ENCODE data around the gene CLOCK. TPM values are rescaled to one million over a fixed set of nuclear protein-coding genes. Genes with fewer than 3 reads are reported as not detected.

Gene CLOCK
- total RNA-seq, 4 donors from 2014 or later: 15.9 to 20.7 (median 19.0) TPM

GRCh38 chr4:55466001-55466400, 80.7 kb downstream of the CLOCK start:
- no peaks in the 10 kb centered on the region for H3K27me3 ChIP-seq
- no peak overlapping the region for H3K4me3 ChIP-seq
- DNase-seq (ENCODE audit: low spot score in 2 of 2): no peak
- 96% methylated on average over 3 of the region's 3 CpGs for WGBS
- TF ChIP-seq POLR2A (IDR thresholded peaks at IDR 0.05) (no peak), EP300 (IDR thresholded peaks at IDR 0.05) (no peak), POLR2AphosphoS5 (IDR thresholded peaks at IDR 0.05) (no peak), CTCF (IDR thresholded peaks at IDR 0.05) (no peak)
- no peaks in the 10 kb centered on the region for H3K9me3 ChIP-seq
- no peak overlapping the region for H3K27ac ChIP-seq
- H3K36me3 ChIP-seq: peaks cover 47% of the 10 kb centered on the region
- H3K4me1 ChIP-seq: no peaks in the 10 kb centered on the region

GRCh38 chr4:55458611-55459010, 88.1 kb downstream of the CLOCK start:
- H3K4me1 ChIP-seq: peaks cover 3% of the 10 kb centered on the region
- no peak for DNase-seq (ENCODE audit: low spot score in 2 of 2)
- no peaks in the 10 kb centered on the region for H3K27me3 ChIP-seq
- no peaks in the 10 kb centered on the region for H3K9me3 ChIP-seq
- WGBS: 60% methylated on average over 2 of the region's 2 CpGs
- TF ChIP-seq EP300 (IDR thresholded peaks at IDR 0.05) (no peak), POLR2AphosphoS5 (IDR thresholded peaks at IDR 0.05) (no peak), CTCF (IDR thresholded peaks at IDR 0.05) (no peak), POLR2A (IDR thresholded peaks at IDR 0.05) (no peak)
- H3K36me3 ChIP-seq: peaks cover 7% of the 10 kb centered on the region
- H3K4me3 ChIP-seq: no peak overlapping the region
- H3K27ac ChIP-seq: no peak overlapping the region

GRCh38 chr4:55458164-55458563, 88.5 kb downstream of the CLOCK start:
- 60% methylated on average over 5 of the region's 5 CpGs for WGBS
- no peak for DNase-seq (ENCODE audit: low spot score in 2 of 2)
- H3K27me3 ChIP-seq: no peaks in the 10 kb centered on the region
- H3K9me3 ChIP-seq: no peaks in the 10 kb centered on the region
- H3K36me3 ChIP-seq: peaks cover 7% of the 10 kb centered on the region
- no peak for TF ChIP-seq EP300 (IDR thresholded peaks at IDR 0.05)
- TF ChIP-seq POLR2A (IDR thresholded peaks at IDR 0.05): no peak
- TF ChIP-seq CTCF (IDR thresholded peaks at IDR 0.05): no peak
- no peak for TF ChIP-seq POLR2AphosphoS5 (IDR thresholded peaks at IDR 0.05)
- no peak overlapping the region for H3K4me3 ChIP-seq
- H3K4me1 ChIP-seq: peaks cover 3% of the 10 kb centered on the region
- H3K27ac ChIP-seq: no peak overlapping the region

- Histone ChIP-seq H3K27me3 (no peaks in the 10 kb centered on the region), H3K4me3 (no peak overlapping the region), H3K36me3 (peaks cover 47% of the 10 kb centered on the region), H3K9me3 (no peaks in the 10 kb centered on the region), H3K27ac (no peak overlapping the region), H3K4me1 (peaks cover under 1% of the 10 kb centered on the region)
- TF ChIP-seq EP300 (IDR thresholded peaks at IDR 0.05) (no peak), CTCF (IDR thresholded peaks at IDR 0.05) (no peak), POLR2AphosphoS5 (IDR thresholded peaks at IDR 0.05) (no peak), POLR2A (IDR thresholded peaks at IDR 0.05) (no peak)
- WGBS: 89% methylated on average over 8 of the region's 8 CpGs
- DNase-seq (ENCODE audit: low spot score in 2 of 2): no peak
These were observed 96.1 kb downstream of the CLOCK start for GRCh38 chr4:55450566-55450965.

- Histone ChIP-seq H3K27ac (no peak overlapping the region), H3K36me3 (peaks cover 58% of the 10 kb centered on the region), H3K4me3 (no peak overlapping the region), H3K4me1 (no peaks in the 10 kb centered on the region), H3K27me3 (no peaks in the 10 kb centered on the region), H3K9me3 (no peaks in the 10 kb centered on the region)
- TF ChIP-seq POLR2A (IDR thresholded peaks at IDR 0.05) (no peak), POLR2AphosphoS5 (IDR thresholded peaks at IDR 0.05) (no peak), EP300 (IDR thresholded peaks at IDR 0.05) (no peak), CTCF (IDR thresholded peaks at IDR 0.05) (no peak)
- WGBS: 61% methylated on average over 1 of the region's 1 CpG
- DNase-seq (ENCODE audit: low spot score in 2 of 2): no peak
These were observed 98.9 kb downstream of the CLOCK start for GRCh38 chr4:55447831-55448230.
